Erythroblast (primary cell): Measurements from ENCODE around the gene IPO11.

ENCODE experiments used
- DNase-seq, 2 experiments: peaks; one replicate each; lab custom pipeline; 2025; lab: John Stamatoyannopoulos, UW
- GATA1 ChIP-seq: IDR thresholded peaks from 2 replicates; pipeline ENCODE4 v1.6.1; 2011; ENCODE audit warnings: low read depth, mild to moderate bottlenecking, control low read depth, low read length, moderate library complexity
- POLR2A ChIP-seq: IDR thresholded peaks from 2 replicates; pipeline ENCODE4 v1.6.1; 2011; ENCODE audit warnings: mild to moderate bottlenecking, low read length

IPO11 gene

DNA sequence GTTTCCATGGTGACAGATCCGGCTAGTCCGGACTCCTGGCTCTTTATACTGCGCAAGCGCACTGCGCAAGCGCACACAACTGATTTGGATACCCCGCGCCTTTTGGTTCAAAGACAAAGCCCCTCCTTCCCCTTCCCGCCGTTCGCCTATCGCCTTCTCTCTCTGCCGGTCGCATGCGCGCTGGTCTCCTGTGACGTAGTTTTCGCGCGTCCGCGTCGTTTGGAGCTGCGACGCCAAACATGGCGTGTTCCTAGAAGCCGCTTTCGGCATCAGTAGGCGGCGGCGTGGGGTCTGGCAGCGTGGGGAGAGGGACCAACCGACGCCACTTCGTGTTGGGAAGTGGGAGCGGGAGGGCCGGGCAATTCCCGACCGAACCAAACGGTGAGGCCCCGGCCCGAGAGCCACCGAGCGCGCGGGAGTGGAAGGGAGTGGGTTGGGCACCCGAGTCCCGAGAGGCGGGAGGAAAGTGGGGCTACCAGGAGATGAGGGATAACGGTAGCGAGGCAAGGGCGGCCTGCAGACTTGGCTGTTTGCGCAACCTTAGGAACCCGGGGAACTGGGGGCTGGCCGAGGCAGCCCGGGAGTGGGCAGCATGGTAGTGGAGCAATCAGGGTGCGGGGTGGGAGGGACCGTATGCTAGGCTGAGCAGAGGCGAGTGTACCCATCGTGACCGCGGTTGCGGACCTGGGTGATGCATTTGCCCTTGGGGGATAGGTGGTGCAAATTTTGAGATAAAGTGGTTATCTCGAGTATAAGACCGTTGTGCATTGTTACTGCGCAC lies at the start of gene IPO11:
IPO11 (plus strand) TSS at position 215 of the 781 bp plus-strand sequence. CDS start 24,517 bp downstream, outside the sequence.
- DNase-seq: peak; percentile 99
- peak; percentile 81 for TF ChIP-seq POLR2A
- TF ChIP-seq GATA1: no peak

DNA sequence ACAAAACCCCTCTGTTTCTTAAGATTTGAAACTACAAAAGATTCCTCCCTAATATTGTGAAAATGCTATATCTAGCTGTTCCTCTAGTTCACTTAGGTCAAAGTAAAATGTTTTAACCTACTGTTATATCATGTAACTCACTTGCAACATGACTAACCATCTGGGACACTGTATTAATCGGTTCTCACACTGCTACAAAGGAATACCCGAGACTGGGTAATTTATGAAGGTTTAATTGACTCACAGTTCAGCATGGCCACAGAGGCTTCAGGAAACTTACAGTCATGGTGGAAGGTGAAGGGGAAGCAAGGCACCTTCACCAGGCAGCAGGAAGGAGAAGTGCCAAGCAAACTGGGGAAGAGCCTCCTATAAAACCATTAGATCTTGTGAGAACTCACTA lies 43.5 kb upstream of the IPO11 start:
- no peak for TF ChIP-seq POLR2A
- no peak for DNase-seq

DNA sequence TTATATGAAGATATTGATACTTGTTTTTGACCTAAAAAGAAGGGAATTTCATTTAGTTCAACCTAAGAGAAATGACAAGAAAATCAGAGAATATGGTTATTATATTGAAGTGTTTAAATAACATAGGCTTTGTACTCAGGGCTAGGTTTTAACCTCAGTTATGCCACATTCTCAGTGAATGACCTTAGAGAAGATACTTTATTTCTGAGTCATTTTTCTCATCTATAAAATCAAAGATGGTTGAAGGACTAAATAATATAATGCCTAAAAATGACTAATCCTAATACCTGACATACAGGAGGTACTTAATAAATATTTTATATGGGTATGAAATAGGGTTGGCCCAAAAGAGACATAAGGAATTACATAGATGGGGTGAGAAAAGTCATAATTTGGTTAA lies 41.2 kb upstream of the IPO11 start:
- DNase-seq: no peak
- TF ChIP-seq POLR2A (no peak), GATA1 (no peak)

DNA sequence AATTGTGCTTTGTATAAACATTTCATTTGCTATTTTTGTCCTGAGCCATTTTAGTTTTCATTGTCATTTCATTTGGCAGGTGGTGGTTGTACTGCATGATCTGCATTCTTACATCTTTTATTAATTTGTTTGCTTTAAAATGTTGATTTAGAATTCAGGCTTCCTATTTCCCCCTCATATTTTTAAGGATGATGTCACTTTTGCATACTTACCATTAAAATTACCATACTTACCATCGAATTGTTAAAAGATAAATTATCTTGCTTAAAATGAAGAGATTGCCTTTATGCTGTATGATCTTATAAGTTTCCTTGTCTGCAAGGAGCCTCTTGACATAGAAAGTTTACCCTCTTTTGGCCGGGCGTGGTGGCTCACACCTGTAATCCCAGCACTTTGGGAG lies 40.0 kb upstream of the IPO11 start:
- TF ChIP-seq POLR2A (no peak), GATA1 (no peak)
- no peak for DNase-seq

DNA sequence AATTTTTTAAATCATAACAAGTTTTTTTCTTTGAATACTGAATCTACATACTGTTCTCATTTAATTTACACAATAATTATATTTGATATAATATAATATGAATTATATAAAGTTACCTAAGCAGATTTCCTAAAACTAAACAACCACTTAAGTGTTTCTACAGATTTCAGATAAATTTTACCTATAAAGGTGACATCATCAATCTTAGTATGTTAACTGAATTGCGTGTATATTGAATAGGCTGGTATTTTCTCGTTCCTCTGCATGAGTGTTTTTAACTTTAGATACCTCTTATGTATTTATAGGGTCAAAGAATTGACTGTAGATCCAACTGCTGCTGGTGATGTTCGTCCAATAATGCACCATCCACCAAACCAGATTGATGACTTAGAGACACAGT lies 39.2 kb upstream of the IPO11 start:
- DNase-seq: no peak
- TF ChIP-seq POLR2A (no peak), GATA1 (no peak)

DNA sequence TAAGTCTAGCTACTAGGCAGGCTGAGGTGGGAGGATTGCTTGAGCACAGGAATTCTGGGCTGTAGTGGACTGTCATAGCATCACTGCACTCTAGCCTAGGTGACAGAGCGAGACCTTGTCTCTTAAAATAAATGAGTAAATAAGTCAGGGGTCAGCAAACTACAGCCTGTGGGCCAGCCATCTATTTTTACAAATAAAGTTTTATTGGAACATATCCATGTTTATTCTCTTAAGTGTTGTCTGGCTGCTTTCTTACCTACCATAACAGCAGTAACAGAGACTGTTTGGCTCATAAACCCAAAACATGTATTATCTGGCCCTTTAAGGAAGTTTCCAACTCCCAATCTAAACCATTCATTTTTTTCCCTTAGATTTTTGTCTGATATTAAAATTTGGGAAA lies 38.5 kb upstream of the IPO11 start:
- no peak for TF ChIP-seq GATA1
- TF ChIP-seq POLR2A: no peak
- DNase-seq: no peak

DNA sequence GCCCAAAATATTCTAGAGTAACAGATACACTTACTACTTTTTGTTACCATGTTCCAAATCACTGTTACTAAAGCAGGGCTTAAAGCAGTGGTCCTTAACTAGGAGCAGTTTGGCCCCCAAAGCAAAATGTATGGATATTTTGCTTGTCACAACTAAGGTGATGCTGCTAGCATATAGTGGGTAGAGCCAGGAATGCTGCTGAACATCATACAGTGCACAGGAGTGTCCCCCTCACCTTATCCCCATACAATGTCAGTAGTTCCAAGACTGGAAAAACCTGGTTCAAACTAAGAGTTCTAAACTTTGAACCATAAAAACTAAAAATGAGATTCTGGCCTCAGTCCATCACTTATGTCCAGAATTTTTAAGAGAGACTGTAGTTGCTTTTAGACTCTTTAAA lies 36.9 kb upstream of the IPO11 start:
- no peak for TF ChIP-seq POLR2A
- no peak for TF ChIP-seq GATA1

DNA sequence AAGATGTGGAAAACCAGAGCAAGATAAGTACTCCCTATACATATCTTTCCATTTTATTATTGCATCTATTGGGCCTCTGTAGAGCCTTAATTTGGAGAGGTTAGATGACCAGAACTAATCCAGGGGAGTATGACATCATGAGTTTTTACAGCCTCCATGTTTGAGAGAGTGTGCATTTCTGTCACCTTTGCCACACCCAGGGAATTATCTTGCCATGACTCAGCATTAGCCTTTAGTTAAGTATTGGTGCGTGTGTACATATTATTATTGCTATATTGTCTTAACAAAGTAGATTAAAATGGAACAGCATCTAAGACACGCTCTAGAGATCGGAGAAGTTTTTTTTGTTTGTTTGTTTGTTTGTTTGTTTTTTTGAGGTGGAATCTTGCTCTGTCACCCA lies 36.5 kb upstream of the IPO11 start:
- no peak for TF ChIP-seq GATA1
- peak; percentile 61 to 68 for DNase-seq

More for the DNA sequence above, 36.9 kb upstream of the IPO11 start:
- DNase-seq: no peak

DNA sequence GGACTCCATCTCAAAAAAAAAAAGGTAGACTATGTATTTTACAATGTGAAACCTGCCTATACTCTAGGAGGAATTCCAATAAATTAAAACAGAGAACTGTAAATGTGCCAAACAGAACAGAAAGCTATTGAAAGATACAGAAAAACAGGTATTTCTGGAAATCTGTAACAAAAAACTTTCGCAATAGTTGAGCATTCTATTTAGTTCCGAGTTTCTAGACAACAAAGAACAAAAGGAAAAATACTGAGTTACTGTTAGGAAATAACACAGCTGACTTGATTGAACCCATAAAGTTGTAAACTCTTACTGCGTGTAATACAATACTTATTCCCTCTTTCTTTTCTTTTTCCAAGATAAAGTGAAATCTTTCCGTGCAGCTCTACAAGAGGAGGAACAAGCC lies 27.4 kb upstream of the IPO11 start:
- no peak for TF ChIP-seq GATA1
- TF ChIP-seq POLR2A: no peak
- no peak for DNase-seq

DNA sequence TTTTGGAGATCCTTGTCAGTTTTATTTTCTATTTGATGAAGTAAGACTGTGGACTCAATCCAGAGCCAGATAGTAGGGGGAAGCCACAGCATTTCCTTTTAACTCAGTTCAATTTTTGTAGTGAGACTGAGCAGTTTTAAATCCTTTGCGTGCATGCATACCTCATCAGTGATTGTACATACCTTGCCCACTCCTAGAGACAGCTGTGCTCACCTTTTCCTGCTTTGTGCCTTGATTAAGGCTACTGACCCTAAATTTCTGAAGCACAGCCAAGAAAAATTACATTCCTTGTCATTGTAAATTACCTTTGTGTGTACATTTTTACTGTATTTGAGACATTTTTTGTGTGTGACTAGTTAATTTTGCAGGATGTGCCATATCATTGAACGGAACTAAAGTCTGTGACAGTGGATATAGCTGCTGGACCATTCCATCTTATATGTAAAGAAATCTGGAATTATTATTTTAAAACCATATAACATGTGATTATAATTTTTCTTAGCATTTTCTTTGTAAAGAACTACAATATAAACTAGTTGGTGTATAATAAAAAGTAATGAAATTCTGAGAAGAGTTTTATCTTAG lies 26.7 kb upstream of the IPO11 start:
- DNase-seq: no peak

DNA sequence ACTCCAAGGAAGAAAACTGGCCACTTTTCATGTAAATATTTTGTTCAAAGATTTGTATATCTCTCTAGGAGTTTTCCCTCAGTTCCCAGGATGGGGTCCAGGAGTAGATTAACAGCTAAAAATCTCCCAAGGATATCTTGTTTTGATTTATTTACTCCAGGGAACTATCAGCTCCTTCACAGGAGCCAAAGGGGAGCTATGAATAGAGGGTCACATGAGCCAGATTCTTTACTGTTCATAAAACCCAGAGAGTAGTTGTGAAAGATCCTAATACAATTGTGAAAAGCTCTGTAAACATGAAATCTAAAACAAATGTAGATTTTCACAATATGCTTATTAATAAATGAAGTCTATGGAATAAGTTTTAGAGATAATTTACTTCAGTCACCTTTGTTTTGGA lies 25.7 kb upstream of the IPO11 start:
- TF ChIP-seq GATA1 (no peak), POLR2A (no peak)
- no peak for DNase-seq

More for the DNA sequence above, 26.7 kb upstream of the IPO11 start:
- TF ChIP-seq POLR2A (no peak), GATA1 (no peak)

DNA sequence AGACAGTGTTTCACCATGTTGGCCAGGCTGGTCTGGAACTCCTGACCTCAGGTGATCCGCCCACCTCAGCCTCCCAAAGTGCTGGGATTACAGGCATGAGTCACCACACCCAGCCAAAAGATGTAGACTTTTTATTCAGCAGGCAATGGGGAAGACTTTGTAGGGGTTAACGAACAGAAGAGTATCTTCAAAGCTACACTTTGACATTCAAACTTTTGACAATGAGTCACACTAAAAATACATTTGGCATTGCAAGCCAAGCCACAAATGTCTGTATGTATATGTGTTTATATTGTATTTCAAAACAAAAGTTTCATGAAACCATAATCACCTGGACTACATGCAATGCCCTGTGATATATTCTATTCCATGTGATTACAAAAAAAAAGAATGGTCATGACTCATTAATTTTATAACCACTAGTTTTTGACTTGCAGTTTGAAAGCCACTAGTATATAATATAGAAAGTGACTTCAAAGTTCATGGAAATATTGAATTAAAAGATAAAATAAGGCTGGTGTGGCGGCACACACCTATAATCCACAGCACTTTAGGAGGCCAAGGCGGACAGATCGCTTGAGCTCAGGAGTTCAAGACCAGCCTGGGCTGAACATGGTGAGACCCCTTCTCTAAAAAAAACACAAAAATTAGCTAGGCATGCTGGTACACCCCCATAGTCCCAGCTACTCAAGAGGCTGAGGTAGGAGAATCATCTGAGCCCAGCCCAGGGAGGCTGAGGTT lies 17.2 kb upstream of the IPO11 start:
- TF ChIP-seq GATA1 (no peak), POLR2A (no peak)
- no peak for DNase-seq

DNA sequence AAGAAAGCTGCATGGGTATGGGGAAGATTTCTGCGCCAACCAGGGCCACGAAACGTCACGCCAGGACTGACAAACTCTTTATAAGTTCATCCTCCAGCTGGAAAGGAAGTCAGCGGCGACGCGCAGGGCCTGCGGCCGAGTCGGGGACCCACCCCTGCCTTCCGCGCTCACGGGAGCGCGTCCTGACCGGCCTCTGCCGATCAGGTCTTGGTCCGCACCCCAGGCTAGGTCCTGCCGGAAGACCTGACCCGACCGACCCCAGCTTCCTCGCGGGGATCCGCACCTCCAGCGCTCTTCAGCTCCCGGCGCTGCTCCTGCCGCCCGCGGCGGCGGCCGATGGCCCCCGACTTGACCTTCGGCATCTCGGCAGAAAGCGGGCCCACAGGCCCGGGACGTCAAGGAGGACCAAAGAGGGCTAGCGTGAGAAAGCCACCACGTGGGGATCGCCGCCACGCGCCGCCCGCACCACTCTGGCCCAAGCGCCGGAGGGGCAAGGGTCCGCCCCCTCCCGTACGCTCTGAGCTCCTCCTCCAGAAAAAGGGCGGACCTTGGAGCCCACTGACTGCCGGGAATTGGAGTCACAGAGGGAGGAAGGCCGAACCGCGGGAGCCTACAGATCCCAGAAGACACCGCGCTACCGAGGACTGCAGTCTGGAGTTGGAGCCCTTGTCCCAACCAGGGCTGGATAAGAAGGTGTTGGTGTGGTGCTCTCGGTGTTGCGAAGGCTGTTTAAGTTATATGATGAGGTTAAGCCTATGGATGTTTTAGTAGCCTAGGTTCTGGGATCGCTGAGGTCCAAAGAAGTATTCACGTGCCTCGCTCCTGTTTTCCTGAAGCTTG lies 8.9 kb upstream of the IPO11 start, which contains the start of gene DIMT1:
DIMT1 (minus strand) TSS at position 495 of the 840 bp plus-strand sequence; CDS start at position 362, 133 bp downstream.
- TF ChIP-seq POLR2A (peak; percentile 96), GATA1 (no peak)
- DNase-seq: peak; percentile 97
